HG02610 (cell line): Measurements from ENCODE around the gene SAG.

Experiments used
- ATAC-seq: cut with Tn5 transposase; IDR thresholded peaks from one replicate; pipeline ENCODE4 v1.9.1; 2021; ENCODE audit warnings: mild to moderate bottlenecking, moderate library complexity; ENCODE audit not compliant: unreplicated experiment

The SAG gene

GRCh38 chr2:233353769-233354499, 46.3 kb downstream of the SAG start, which contains the start of gene DGKD:
Gene DGKD, plus strand, starts transcription at chr2:233354494. Its CDS starts 25 bp downstream, at chr2:233354519.
- ATAC-seq: peak; percentile 57

GRCh38 chr2:233354500-233354924, 46.9 kb downstream of the SAG start:
- ATAC-seq: peak; percentile 13

- peak; percentile 5 for ATAC-seq
Measured at GRCh38 chr2:233354971-233355574, 47.5 kb downstream of the SAG start.

- no peak for ATAC-seq
Measured at GRCh38 chr2:233355916-233356315, 48.3 kb downstream of the SAG start.

DNA sequence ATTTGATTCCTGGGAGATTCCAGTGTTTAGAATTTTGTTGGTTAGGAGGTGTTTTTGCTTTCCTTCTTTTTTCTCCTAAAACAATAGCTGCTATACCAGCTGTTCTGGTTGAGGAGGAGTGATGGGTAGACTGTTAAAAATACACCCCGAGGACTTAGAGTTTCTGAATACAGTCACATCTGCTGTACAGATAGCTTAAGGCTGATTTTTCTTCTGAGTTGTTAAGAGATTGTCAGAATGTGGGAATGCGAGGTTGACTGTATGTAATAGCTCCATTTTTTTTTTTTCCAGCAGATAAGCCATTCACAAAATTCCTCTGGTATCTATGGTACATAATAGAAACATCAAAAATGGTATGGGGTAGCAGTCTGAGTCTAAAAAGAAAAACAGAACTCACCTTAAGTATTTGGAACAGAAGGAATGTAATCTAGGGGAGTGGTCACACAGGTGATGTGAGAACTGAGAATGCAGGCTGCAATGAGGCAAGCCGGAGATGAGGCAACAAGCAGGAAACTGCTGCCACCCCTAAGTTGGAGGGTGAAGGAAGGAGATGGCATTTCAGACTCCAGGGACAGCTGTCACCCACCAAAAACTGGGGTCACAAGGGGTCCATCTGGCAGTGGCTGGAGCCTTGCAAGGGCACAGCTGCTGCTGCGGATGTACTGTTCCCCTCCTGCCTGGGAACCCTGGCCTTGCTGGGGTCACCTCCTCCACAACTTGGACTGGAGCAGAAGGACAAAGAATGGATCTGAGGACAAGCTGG, 49.1 kb downstream of the SAG start:
- ATAC-seq: no peak

GRCh38 chr2:233358335-233358734, 50.7 kb downstream of the SAG start:
- ATAC-seq: no peak

DNA sequence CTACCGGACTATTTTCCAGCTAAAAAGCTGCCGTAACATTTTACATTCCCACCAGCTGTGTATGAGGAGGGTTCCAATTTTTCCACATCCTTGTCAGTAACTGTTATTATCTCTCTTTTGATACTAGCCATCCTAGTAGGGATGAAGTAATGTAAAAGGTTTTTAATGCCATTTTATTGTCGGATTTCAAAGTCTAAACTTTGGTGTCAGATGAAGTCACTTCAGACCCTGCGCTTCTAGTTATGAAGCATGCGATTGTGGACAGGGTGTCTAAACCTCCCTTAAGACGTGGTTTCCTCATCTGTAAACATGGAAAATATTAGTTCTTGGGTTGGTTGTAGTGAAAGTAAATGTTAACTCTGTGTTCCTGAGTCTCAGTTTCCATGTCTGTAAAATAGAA, 51.3 kb downstream of the SAG start:
- no peak for ATAC-seq

DNA sequence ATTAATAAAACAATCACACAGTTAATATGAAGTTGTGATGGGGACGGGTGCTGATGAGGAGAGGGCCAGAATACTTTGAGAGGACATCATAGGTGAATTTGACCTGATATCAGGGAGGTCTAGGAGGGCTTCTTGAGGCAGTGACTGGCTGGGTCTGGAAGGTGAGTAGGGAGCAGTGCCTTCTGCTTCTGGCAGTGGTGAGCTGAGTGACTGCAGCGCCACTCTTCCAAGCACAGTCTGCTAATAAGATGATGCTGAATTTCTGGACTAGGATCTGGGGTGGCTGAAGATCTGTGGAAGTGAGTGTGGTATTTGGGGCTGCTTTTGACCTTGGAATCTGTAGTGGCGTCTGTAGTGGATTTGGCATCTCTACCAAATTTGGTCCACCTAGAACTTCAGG, 52.2 kb downstream of the SAG start:
- no peak for ATAC-seq

DNA sequence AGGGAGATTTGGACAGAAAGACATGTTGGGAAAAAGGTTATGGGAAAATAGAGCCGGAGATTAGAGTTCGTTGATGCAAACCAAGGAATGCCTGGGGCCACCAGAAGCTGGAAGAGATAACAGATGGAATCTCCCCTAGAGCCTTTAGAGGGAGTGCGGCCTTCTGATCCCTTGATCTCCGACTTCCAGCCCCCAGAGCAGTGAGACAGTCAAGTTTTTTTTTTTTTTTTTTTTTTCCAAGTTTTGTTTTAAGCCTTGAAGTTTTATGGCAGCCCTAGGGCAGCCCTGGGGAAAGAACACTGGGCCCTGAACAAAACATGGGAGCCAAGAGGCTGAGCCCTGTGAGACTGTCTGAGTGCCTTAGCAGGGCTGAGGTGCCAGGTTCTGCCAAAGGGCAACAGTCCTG, 53.2 kb downstream of the SAG start:
- ATAC-seq: no peak

DNA sequence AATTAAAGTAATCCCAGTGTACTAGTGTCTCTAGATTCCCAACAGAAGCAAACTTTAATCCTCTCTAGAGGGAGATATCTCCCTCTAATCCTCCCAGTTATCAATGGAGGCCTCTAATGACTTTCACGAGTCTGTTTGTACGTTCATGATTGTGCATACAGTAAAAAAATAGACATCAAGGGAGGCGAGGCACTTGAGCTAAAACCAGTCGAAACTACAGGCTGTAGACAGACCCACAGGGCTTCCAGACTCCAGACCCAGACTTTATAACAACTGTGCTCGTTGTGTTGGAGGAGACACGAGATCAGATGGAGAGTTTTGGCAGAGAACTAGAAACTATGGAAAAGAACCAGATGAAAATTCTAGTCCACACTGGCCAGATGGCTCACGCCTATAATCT, 53.7 kb downstream of the SAG start:
- ATAC-seq: no peak

- ATAC-seq: no peak
Measured at GRCh38 chr2:233362742-233363141, 55.1 kb downstream of the SAG start.

- ATAC-seq: peak; percentile 59
Measured at GRCh38 chr2:233363744-233364235, 56.2 kb downstream of the SAG start.

GRCh38 chr2:233365861-233366520, 58.4 kb downstream of the SAG start:
- no peak for ATAC-seq

DNA sequence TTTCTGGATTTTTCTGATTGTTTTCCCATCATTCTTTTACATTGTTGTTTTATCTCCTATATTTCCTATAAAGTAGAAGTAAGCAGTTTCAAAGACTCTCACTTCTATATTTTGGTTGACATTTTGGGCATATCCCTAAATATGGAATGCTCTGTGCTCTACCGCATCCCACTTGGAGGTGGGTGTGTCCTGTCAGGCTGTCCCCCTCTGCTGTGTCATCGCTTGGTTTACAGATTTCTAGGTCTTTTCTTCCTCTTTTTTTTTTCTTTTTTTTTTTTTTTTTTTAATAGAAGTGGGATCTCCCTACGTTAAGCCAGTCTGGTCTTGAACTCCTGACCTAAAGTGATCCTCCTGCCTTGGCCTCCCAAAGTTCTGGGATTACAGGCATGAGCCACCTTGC, 60.0 kb downstream of the SAG start:
- ATAC-seq: no peak

GRCh38 chr2:233368756-233369155, 61.1 kb downstream of the SAG start:
- no peak for ATAC-seq

- ATAC-seq: no peak
Measured at GRCh38 chr2:233369462-233369861, 61.8 kb downstream of the SAG start.

- no peak for ATAC-seq
Measured at GRCh38 chr2:233369897-233370685, 62.5 kb downstream of the SAG start.

GRCh38 chr2:233371641-233372040, 64.0 kb downstream of the SAG start:
- ATAC-seq: no peak

- ATAC-seq: no peak
Measured at GRCh38 chr2:233372855-233373254, 65.2 kb downstream of the SAG start.

DNA sequence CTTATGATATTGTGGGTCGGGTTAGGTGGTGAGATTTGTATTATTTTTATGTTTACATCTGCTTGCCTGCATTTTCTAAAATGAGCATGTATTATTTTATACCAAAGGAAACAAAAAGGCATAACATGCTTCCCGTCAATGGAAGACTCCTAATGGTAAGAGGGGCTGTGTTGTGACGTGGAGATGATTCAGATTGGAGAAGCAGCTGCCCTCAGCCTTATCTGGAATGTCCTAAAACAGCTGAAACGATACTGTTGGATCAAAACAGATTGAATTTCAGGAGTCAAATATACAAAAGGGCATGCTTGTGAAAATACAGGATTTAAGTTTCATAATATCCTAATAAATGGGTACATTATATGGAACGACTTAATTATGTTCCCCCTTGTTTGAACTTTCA, 65.7 kb downstream of the SAG start:
- no peak for ATAC-seq
